GM10266 (cell line): Measurements from ENCODE around the gene HMGN2.

Source experiments
- DNase-seq: peaks from one replicate; pipeline ENCODE4 v3.0.0; 2012; ENCODE audit errors: extremely low spot score
- CTCF ChIP-seq: IDR thresholded peaks from 2 replicates; pipeline ENCODE4 v1.5.1; 2012; ENCODE audit warnings: mild to moderate bottlenecking, low read depth; ENCODE audit not compliant: control insufficient read depth, insufficient read depth; ENCODE audit errors: missing control alignments

Gene HMGN2

DNA sequence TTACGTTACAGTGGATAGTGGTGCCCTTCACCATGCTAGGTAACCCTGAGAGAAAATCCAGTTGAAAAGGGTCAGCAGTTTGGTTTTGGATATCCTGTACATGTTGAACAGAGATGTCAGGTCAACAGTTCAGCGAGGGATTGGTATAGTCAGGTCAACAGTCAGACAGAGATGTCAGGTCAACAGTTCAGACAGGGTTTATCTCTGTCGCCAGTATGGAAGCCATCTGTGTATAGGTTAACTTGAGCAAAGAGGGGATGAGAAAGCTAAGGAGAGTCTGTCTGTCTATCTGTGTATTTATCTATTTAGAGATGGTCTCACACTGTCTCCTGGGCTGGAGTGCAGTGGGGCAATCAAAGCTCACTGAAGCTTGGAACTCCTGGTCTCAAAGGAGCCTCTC, 22.4 kb upstream of the HMGN2 start:
- no peak for TF ChIP-seq CTCF
- DNase-seq: no peak

DNA sequence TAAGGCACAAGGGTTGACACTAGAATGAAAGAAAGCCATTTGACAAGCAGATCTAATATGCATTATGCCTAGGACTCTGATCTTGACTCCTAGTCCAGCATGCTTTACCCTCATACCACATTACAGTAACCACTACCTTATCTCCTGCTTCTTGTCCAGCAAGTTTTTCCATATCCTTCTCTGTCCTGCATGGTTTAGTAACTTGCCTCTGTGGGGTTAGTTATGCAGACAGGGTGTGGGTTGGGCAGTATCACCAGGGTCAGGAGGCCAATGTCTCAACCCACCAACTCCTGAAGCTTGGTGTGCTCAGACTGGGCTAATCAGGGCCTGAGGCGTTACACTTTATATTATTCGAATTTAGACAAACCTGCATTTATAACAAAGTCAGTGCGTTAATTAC, 21.3 kb upstream of the HMGN2 start:
- no peak for TF ChIP-seq CTCF
- no peak for DNase-seq

DNA sequence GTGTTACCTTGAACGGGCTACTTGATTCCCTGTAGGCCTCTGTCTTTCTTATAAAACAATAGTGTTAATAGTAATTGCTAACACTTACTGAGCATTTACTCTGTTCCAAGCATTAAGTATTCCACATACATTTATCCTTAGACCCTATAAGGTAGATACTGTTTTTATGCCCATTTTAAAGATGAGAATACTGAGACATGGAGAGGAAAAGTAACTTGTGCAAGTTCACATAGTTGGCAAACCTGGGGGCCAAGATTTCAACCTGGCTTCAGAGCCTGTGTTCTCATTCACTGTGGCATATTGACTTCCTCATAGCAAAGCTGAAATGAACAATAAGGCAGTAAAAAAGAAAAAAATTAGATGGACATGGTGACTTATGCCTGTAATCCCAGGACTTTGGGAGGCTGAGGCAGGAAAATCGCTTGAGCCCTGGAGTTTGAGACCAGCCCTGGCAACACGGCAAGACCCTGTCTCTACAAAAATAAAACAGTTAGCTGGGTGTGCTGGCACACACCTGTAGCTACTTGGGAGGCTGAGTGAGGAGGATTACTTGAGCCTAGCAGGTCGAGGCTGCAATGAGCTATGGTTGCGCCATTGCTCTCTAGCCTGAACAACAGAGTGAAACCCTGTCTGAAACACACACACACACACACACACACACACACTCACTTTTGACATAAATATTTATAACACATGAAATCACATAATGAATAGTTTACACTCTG, 19.6 kb upstream of the HMGN2 start:
- no peak for DNase-seq
- no peak for TF ChIP-seq CTCF

DNA sequence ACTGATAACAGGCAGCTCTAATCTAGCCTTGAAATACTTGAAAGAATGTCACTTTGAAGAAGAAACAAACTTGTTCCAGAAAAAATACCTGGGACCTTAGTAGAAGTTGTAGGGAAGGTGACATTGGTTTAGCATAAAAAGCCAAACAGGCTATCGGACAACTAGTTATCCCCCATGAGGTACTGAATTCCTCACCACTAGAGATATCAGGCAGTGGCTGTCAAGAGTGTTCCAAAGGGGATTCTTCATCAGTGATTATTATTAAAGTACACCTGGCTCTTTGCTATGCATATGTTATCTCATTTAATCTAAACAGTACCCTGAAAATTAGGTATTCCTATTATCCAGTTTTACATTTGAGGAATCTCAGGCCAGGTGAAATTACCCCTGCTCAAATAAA, 13.1 kb upstream of the HMGN2 start:
- no peak for DNase-seq
- no peak for TF ChIP-seq CTCF

GRCh38 chr1:26459573-26460031, 12.6 kb upstream of the HMGN2 start:
- TF ChIP-seq CTCF: no peak
- no peak for DNase-seq

- no peak for TF ChIP-seq CTCF
- no peak for DNase-seq
These were observed 3.3 kb upstream of the HMGN2 start for GRCh38 chr1:26468911-26469310.

DNA sequence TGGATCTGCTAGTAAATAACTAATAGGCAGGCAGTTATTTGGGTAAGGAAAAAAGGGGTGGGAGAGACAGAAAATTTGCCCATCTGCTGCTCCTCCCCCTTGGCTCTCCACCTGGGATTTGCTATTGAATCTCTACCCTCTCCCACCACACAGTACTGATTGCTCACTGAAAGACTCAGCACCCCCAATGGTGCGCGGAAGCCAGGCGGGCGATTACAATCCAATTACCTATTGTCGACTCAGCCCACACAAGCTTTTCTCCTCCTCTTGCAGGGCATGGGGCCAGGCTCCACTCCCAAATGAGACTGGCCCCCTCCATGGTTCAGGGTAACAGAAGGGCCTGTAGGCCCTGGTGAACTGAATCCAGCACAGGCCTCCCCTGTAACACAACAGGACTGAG, 2.7 kb upstream of the HMGN2 start:
- no peak for DNase-seq
- TF ChIP-seq CTCF: no peak
